AG04450 (cell line): Measurements from ENCODE around the gene PPFIA4. TPM values are rescaled to one million over a fixed set of nuclear protein-coding genes. Genes with fewer than 3 reads are reported as not detected.

Experiments
- CTCF ChIA-PET: fragments of 300-600, 350-600 bp; formaldehyde crosslinking; extraction: SDS; loops from one replicate; lab custom pipeline; 2022; ENCODE audit warnings: antibody characterized with exemption, inconsistent platforms; lab: Charles Lee
- POLR2A ChIA-PET: fragments of 350-600 bp; formaldehyde crosslinking; extraction: SDS; loops from one replicate; lab custom pipeline; 2021; ENCODE audit warnings: antibody characterized with exemption, inconsistent platforms; lab: Yijun Ruan, JAX
- DNase-seq: peaks from one replicate; pipeline ENCODE4 v3.0.0-alpha.2; 2011; ENCODE audit warnings: low read depth, low spot score
- H3K27ac ChIP-seq: one replicate; pipeline ENCODE4 v1.5.1; 2012; ENCODE audit warnings: low read depth, low read length, control low read depth
- H3K27me3 ChIP-seq: one replicate; pipeline ENCODE4 v1.6.0; 2012; ENCODE audit warnings: low read length; ENCODE audit not compliant: control insufficient read depth, insufficient read depth
- H3K4me3 ChIP-seq: 2 replicates; pipeline ENCODE4 v1.5.1; 2011; ENCODE audit warnings: mild to moderate bottlenecking, low read depth, low read length, control low read depth
- H3K9me3 ChIP-seq: 2 replicates; pipeline ENCODE4 v1.5.1; 2012; ENCODE audit warnings: low read length; ENCODE audit not compliant: control insufficient read depth, insufficient read depth
- CTCF ChIP-seq: IDR thresholded peaks from 2 replicates; pipeline ENCODE4 v1.5.1; 2011; ENCODE audit warnings: low read depth, low read length, control low read depth, inconsistent platforms
- polyA plus RNA-seq: library from polyadenylated mRNA; depleted of rRNA; stranded (reverse); fragments of >200 nt; gene quantifications from 2 replicates; pipeline ENCODE4 v1.2.3, GENCODE V29; 2011

The PPFIA4 gene
- polyA plus RNA-seq, 1 experiment = 0.82 TPM

GRCh38 chr1:203054184-203054583, 27.9 kb downstream of the PPFIA4 start:
- TF ChIP-seq CTCF = no peak
- Histone ChIP-seq H3K9me3 (no peaks in the 10 kb centered on the region), H3K4me3 (no peak overlapping the region), H3K27me3 (peaks cover 29% of the 10 kb centered on the region), H3K27ac (no peak overlapping the region)
- ChIA-PET CTCF (interaction anchor here (0.5 to 7.0 kb wide), 3 partner anchors 14 to 213 kb away, joined by 4 to 39 read pairs (median 11); no protein-coding TSS in a partner anchor), POLR2A (no interaction called here)
- no peak for DNase-seq

GRCh38 chr1:203054642-203055041, 28.4 kb downstream of the PPFIA4 start:
- Histone ChIP-seq H3K27me3 (peaks cover 29% of the 10 kb centered on the region), H3K9me3 (no peaks in the 10 kb centered on the region), H3K4me3 (no peak overlapping the region), H3K27ac (no peak overlapping the region)
- POLR2A ChIA-PET = no interaction called here
- no peak for TF ChIP-seq CTCF
- CTCF ChIA-PET = interaction anchor here (0.5 to 1.8 kb wide), 2 partner anchors 34 to 213 kb away, joined by 4 to 11 read pairs; no protein-coding TSS in a partner anchor
- DNase-seq = no peak

- DNase-seq = no peak
- no peak for TF ChIP-seq CTCF
- peaks cover 29% of the 10 kb centered on the region for H3K27me3 ChIP-seq
- POLR2A ChIA-PET = interaction anchor here (0.6 to 1.1 kb wide), 2 partner anchors 16 to 298 kb away, joined by 3 to 4 read pairs; no protein-coding TSS in a partner anchor
- H3K27ac ChIP-seq = no peak overlapping the region
- CTCF ChIA-PET = interaction anchor here (1.0 to 1.8 kb wide), 2 partner anchors 9 to 212 kb away, joined by 3 to 11 read pairs; no protein-coding TSS in a partner anchor
- no peak overlapping the region for H3K4me3 ChIP-seq
- H3K9me3 ChIP-seq = no peaks in the 10 kb centered on the region; the same call in 1 of the 2 replicates
Measured at GRCh38 chr1:203055161-203055799, 29.0 kb downstream of the PPFIA4 start.

GRCh38 chr1:203056012-203056411, 29.7 kb downstream of the PPFIA4 start:
- Histone ChIP-seq H3K27ac (no peak overlapping the region), H3K9me3 (no peaks in the 10 kb centered on the region; the same call in 1 of the 2 replicates), H3K4me3 (no peak overlapping the region), H3K27me3 (peaks cover 25% of the 10 kb centered on the region)
- POLR2A ChIA-PET = interaction anchor here (1.1 kb wide), 1 partner anchor 17 kb away, joined by 4 read pairs; no protein-coding TSS in a partner anchor
- no peak for DNase-seq
- no peak for TF ChIP-seq CTCF
- CTCF ChIA-PET = interaction anchor here (0.7 to 1.8 kb wide), 3 partner anchors 10 to 213 kb away, joined by 3 to 11 read pairs (median 5); no protein-coding TSS in a partner anchor

GRCh38 chr1:203056516-203056915, 30.2 kb downstream of the PPFIA4 start:
- Histone ChIP-seq H3K27ac (no peak overlapping the region), H3K9me3 (no peaks in the 10 kb centered on the region; the same call in 1 of the 2 replicates), H3K4me3 (no peak overlapping the region), H3K27me3 (peaks cover 26% of the 10 kb centered on the region)
- no peak for DNase-seq
- no peak for TF ChIP-seq CTCF
- POLR2A ChIA-PET = no interaction called here
- CTCF ChIA-PET = interaction anchor here (0.6 to 3.0 kb wide), 3 partner anchors 17 to 213 kb away, joined by 3 to 16 read pairs (median 5); no protein-coding TSS in a partner anchor
